DND-41 (cell line): ENCODE data around the gene POU2F1.

Experiments
- ATAC-seq: fragments of 200-7000 bp; cut with Tn5 transposase; 3 replicates; pipeline ENCODE4 v1.9.1; 2021; ENCODE audit warnings: low read depth; ENCODE audit not compliant: insufficient read depth
- DNase-seq: peaks from one replicate; pipeline ENCODE4 v3.0.0-alpha.2; 2020
- H2AFZ ChIP-seq: 2 replicates; pipeline ENCODE4 v1.6.0; 2012; ENCODE audit warnings: low read depth, low read length
- H3K27ac ChIP-seq: 2 replicates; pipeline ENCODE4 v1.5.1; 2012; ENCODE audit warnings: low read length, inconsistent platforms
- H3K27me3 ChIP-seq: fragments of 200-600 bp; sonication (generic); 2 replicates; pipeline ENCODE4 v1.6.0; 2012; ENCODE audit warnings: low read length, mild to moderate bottlenecking, inconsistent platforms; ENCODE audit not compliant: insufficient read depth, poor library complexity
- H3K36me3 ChIP-seq: 2 replicates; pipeline ENCODE4 v1.5.1; 2012; ENCODE audit warnings: low read length, inconsistent platforms; ENCODE audit not compliant: insufficient read depth
- H3K4me1 ChIP-seq: 2 replicates; pipeline ENCODE4 v1.5.1; 2012; ENCODE audit warnings: mild to moderate bottlenecking, low read length; ENCODE audit not compliant: insufficient read depth
- H3K4me2 ChIP-seq: 2 replicates; pipeline ENCODE4 v1.6.0; 2012; ENCODE audit warnings: mild to moderate bottlenecking, moderate library complexity, low read length, inconsistent platforms; ENCODE audit not compliant: insufficient read depth
- H3K4me3 ChIP-seq, 2 experiments: fragments of 200-600 bp in 1 of 2; shearing (Covaris generic) in 1 of 2; 2 replicates each; pipeline ENCODE4 v1.5.1; 2012 to 2016; ENCODE audit warnings: inconsistent platforms in 2 of 2, low read length in 2 of 2, mild to moderate bottlenecking in 2 of 2, low read depth in 1 of 2, moderate library complexity in 1 of 2
- H3K79me2 ChIP-seq: 2 replicates; pipeline ENCODE4 v1.6.0; 2012; ENCODE audit warnings: low read length, inconsistent platforms; ENCODE audit not compliant: insufficient read depth
- H3K9ac ChIP-seq: 2 replicates; pipeline ENCODE4 v1.6.0; 2012; ENCODE audit warnings: low read depth, mild to moderate bottlenecking, inconsistent platforms, low read length, moderate library complexity
- H3K9me3 ChIP-seq: 2 replicates; pipeline ENCODE4 v1.5.1; 2012; ENCODE audit warnings: low read length, moderate library complexity, mild to moderate bottlenecking, inconsistent platforms; ENCODE audit not compliant: insufficient read depth, severe bottlenecking
- H4K20me1 ChIP-seq: 2 replicates; pipeline ENCODE4 v1.6.0; 2012; ENCODE audit warnings: low read length; ENCODE audit not compliant: insufficient read depth
- CTCF ChIP-seq: IDR thresholded peaks from 2 replicates; pipeline ENCODE4 v1.5.1; 2012; ENCODE audit warnings: borderline replicate concordance, low read length, moderate library complexity, mild to moderate bottlenecking; ENCODE audit not compliant: poor library complexity, severe bottlenecking; ENCODE audit errors: extremely low read depth
- EZH2 ChIP-seq: IDR thresholded peaks from 3 replicates; pipeline ENCODE4 v1.6.1; 2012; ENCODE audit warnings: borderline replicate concordance, low read depth, mild to moderate bottlenecking, moderate library complexity, low read length, inconsistent platforms; ENCODE audit not compliant: severe bottlenecking

The POU2F1 gene

GRCh38 chr1:167392200-167392696 lies 171.6 kb downstream of the POU2F1 start:
- Histone ChIP-seq H3K9me3 (no peaks in the 10 kb centered on the region), H3K9ac (no peak overlapping the region), H3K27me3 (no peaks in the 10 kb centered on the region), H3K4me3 (no peak overlapping the region), H3K4me1 (no peaks in the 10 kb centered on the region), H3K79me2 (no peaks in the 10 kb centered on the region), H4K20me1 (no peaks in the 10 kb centered on the region), H3K4me2 (no peak overlapping the region), H3K36me3 (peaks cover 34% of the 10 kb centered on the region), H3K27ac (no peak overlapping the region), H2AFZ (no peak overlapping the region)
- ATAC-seq (no peak), DNase-seq (no peak)
- TF ChIP-seq EZH2 (no peak), CTCF (no peak)

- no peak overlapping the region for H3K4me3 ChIP-seq
- H3K27ac ChIP-seq: no peak overlapping the region
- no peaks in the 10 kb centered on the region for H3K27me3 ChIP-seq
- no peaks in the 10 kb centered on the region for H3K4me1 ChIP-seq
- H3K4me2 ChIP-seq: no peak overlapping the region
- no peaks in the 10 kb centered on the region for H3K9me3 ChIP-seq
- no peak overlapping the region for H3K9ac ChIP-seq
- no peaks in the 10 kb centered on the region for H3K79me2 ChIP-seq
- DNase-seq: no peak
- H2AFZ ChIP-seq: no peak overlapping the region
- H3K36me3 ChIP-seq: peaks cover 61% of the 10 kb centered on the region
- no peak for ATAC-seq
- H4K20me1 ChIP-seq: no peaks in the 10 kb centered on the region
- TF ChIP-seq CTCF (no peak), EZH2 (no peak)
Measured at GRCh38 chr1:167400359-167400953, 179.8 kb downstream of the POU2F1 start.

DNA sequence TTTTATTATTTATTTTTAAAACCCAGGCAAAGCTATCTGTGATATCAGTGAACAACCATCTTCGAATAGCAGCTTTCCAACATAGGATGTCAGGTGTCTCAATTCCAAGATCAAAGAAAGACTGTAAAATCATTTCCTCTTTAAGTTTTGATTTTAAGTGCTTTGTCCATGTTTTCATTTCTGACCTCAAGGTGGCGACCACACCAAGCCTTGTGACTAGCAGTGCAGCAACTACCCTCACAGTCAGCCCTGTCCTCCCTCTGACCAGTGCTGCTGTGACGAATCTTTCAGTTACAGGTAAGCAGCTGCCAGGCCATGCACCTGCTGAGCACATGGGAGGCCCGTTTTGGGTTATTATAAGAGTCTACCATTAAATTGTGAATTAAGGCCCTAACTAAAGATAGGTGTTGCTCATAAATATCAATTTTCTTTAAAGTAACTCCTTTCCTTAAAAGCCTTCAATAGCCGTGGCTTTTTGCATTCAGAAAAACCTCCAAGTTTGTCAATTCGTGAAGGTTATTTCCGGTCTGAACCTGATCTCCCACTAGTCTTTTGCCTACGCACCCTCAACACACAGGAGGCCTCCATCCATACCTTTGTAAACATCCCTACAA lies 180.7 kb downstream of the POU2F1 start:
- Histone ChIP-seq H3K4me1 (no peaks in the 10 kb centered on the region), H3K9ac (no peak overlapping the region), H3K9me3 (no peaks in the 10 kb centered on the region), H3K27ac (no peak overlapping the region), H3K4me3 (no peak overlapping the region), H3K36me3 (peaks cover 60% of the 10 kb centered on the region), H2AFZ (no peak overlapping the region), H3K79me2 (no peaks in the 10 kb centered on the region), H3K4me2 (no peak overlapping the region), H3K27me3 (no peaks in the 10 kb centered on the region), H4K20me1 (no peaks in the 10 kb centered on the region)
- peak; percentile 87 for ATAC-seq
- DNase-seq: peak; percentile 62
- TF ChIP-seq EZH2: no peak
- TF ChIP-seq CTCF: peak; percentile 71
